Stimulated activated CD8-positive, alpha-beta memory T cell treated with anti-CD3 and anti-CD28 coated beads, Interleukin-7, amount 100 ng/mL, for 1 hour (primary cell): ENCODE measurements around the gene AXL.
"Not testable (repeated sequence)": the region's sequence is repeated elsewhere in the genome, so short reads cannot be mapped to it uniquely, and the experiment has no call there.

Experiments used
- DNase-seq, 2 donors: peaks; one replicate each; pipeline ENCODE4 v3.0.0-alpha.2; 2020; ENCODE audit warnings: low read depth in 2 of 2

AXL gene

DNA sequence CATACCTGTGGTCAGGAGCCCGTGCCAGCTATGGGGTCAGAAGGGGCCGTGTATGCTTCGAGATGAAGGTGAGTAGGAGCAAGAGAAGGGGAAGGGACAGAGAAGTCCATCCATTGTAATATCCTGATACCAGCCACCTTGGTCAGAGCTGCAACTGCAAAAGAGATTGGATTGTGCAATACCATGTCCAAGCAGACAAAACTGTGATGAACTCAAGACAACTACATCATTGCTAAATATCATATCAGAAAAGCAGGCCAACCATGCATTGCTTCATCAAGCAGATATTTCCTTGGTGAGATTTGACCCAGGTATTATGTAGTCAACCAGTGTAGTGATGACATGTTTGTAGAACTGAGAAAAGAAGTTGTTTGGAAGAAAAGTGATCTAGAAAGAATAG is 57.2 kb downstream of the AXL start:
- no peak for DNase-seq

DNA sequence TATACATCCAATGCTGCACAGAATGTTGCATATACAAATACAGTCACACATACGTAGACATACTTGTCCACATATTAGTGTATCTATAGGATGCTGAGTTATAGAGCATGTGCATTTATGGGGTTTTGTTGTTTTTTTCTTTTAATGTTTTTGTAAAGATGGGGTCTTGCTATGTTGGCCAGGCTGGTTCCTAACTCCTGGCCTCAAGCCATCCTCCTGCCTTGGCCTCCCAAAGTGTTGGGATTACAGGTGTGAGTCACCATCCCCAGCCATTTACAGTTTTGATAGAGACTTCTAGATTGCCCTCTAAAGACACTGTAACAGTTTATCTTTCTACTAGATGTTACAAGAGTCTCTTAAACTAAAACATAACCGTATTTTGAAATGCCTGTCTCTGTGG is 59.5 kb downstream of the AXL start:
- no peak for DNase-seq

DNA sequence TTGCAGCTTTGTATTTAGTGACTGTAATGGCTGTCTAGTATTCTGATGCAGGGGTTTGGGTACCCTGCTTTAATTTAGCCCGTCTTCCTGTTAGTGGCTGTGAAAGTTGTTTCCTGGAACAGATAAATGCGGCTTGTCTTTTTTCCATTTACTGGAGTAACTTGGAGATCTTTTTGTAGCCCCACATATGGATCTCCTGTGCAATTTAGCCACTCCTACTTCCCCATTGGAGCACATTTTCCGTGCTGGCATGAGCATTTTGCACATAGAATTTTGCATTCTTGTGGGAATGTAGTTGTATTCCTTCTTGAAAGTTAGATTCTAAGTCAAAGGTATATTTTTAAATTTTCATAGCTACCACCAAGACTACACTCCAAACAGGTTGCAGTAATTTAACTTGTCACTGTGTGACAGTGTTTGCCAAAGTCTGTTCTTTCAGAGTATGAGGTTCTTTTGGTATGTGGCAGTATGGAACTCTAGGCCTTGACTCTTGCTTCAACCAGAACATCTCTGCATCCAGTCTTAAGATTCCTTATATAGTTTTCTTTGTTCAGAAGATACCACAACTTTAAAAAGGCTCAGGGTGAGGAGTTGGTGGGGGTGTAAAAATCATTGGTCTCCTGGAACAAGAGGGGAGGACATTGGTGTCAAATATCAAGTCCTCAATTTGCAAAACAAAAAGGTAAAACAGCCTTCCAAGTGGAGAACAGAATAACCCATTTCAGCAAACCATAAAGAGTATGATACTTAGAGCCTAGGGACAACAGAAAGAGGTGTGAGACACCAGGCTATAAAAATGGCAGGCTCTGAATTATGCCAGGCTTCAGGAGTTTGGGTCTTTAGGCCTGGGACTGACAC is 69.9 kb downstream of the AXL start:
- DNase-seq: no peak

DNA sequence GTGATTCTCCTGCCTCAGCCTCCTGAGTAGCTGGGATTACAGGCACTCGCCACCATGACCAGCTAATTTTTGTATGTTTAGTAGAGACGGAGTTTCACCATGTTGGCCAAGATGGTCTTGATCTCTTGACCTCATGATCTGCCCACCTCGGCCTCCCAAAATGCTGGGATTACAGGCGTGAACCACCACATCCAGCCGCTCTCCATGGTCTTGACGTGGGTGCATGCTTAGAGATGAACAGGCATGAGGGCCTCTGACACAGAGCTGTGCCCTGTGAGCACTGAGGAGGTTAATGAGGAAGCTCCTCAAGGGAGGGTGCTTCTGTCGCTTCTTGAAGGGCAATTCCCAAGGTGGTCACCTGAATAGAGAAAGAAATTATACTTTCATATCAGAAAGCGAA is 70.8 kb downstream of the AXL start:
- not testable (repeated sequence) for DNase-seq

DNA sequence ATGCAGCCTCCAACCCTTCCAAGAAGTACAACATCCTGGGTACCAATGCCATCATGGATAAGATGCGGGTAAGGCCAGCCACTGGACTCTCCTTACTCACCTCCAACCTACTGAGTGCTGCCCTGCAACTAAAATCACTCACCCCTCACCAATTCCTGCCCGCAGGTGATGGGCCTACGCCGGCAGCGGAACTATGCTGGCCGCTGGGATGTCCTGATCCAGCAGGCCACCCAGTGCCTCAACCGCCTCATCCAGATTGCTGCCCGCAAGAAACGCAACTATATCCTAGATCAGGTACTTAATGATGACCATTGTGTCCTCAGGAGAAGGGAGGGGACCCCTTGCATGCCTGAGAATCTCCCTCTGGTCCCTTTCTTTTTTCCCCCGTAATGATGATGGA is 75.4 kb downstream of the AXL start:
- DNase-seq: no peak

DNA sequence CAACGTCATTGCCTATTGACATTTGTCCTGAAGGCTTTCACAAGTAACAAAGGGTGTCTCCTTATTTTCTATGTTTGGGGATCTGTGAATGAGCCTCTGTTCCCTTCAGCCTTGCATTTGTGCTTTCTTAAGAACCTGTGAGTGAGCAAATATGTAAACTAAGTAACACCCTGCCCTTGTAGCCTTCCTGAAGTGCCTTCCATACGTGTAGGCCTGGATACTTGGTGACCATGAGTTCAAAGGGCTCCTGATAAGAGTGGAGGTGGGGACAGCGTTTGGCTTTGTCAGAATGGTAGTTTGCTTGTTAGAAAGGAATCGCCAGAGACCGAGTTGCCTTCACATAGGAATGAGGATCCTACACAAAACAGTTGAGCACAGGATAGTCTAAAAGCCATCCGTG is 76.5 kb downstream of the AXL start:
- DNase-seq: no peak

DNA sequence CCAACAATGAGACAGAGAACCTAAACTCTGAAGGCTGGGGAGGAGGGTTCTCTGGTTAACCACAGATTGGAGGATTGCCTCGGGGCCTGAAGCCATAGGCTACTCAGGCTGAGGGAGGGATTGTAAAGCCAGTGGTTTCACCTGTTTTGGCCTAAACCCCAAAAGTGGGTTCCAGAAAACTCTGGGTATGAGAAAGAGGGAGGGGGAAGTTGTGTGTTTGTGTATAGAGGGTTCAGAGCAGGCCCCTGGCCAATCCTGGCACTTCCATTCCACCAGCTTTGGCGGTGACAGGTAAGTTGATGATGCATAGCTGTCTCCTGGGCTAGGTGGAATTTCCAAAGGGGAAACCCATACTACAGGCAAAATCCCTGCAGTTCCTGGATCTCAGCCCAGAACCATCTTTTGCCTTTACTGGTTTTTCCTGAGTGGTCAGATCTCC is 77.4 kb downstream of the AXL start:
- DNase-seq: no peak

DNA sequence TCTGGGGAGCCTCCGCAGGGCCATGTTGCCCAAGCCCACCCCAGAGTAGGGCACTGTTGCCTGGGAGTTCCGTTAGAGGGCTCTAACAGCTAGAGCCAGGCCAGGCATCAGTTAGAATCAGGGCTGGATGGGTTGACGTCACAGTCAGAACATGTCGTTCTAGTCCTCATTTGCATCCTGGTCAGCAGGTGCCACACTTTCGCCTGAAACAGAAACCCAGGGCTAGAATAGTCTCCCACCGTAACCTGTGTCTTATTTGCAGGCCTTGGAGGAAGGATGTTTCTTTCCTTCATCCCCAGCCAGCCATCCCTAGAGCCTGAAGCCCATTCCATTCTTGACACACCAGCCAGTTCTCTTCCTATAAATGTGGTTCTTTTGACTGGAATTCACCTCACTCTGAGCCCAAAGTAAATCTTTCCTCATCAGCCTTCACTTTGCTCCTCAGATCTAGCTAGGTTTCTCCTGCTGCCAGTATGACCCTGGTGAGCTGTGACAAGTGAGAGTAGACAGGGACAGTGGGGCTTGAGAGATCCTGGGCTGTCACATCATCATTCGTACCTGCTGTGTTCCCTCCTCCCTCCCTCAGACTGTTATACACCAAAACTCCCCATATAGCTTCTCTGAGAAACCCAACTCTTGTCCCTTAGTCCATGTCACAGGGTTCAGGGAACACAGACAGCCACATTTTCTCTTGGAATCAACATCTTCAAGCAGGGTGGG is 78.8 kb downstream of the AXL start:
- no peak for DNase-seq

DNA sequence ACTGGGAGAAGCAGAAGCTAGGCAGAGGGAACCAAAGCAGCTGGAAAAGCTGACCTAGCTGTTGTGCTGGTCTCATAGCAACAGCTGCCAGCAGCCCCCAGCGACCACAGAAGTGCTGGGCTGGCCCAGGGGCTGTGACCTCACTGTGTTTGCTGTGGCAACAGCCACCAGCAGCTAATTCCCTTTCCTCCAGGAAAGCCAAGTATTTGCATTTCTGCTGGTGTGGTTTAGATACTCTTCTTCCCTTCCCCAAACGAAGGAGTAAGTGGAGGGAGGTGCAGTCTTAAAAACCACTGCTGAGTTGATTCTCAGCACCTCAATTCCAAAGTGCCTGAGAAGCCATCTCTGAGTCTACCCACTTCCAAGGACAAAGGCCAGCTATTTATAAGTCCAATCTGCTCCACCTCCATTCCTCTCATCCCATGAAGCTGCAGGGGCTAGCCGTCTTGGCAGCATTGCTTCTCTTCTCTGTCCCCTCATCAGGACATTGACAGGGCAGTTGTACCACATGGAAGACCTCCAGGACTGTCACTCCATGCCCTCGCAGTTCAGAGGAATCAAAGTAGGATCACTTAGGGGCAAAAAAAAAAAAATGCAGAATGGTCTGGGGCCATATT is 79.4 kb downstream of the AXL start:
- DNase-seq: peak; percentile 33 to 34

DNA sequence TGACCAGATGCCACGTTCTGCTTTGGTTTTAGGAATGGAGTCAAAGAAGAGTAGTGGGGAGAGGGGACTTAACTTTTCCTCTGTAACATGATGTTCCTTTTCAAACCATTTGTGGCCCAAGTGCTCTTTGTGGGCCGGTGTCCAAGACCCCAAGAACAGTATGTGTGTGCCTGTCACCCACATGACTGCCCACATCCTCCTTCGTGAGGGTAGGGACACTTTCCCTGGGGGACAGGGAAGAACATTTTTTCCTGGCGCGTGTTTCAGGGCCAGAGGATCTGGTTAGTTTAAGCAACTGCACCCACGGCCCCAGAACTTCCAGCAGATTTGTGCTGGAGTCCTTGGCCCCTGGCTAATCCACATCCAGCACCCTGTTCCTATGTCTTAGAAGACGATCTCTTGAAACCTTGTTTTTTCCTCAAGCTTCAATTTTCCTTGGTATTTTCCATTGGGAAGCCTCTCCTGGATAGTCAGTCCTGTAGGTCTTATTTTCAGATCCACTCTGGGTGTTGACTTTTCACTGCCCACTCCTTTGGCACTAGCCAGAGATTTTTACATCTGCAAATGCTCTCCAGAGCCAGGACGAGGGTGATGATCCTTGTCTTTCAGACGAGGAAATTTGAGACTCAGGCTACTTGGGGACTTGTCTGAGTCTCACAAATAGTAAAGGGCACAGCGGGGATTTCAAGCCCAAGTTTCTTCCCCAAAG is 80.2 kb downstream of the AXL start:
- DNase-seq: no peak

DNA sequence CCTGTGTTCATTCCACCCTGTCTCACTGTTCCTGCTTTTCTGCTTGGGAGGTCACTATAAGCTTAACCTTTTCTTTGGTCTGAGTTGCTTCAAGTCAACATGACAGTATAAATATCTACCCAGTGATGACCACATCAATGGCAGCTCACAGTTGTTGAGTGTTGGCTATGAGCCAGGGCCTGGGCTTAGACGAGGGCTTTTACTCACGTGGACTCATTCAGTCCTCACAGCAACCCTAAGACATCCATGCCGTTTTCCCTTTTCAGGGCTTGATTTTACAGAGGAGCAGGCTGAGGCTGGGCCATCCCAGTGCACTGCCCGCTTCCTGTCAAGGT is 80.7 kb downstream of the AXL start:
- no peak for DNase-seq

DNA sequence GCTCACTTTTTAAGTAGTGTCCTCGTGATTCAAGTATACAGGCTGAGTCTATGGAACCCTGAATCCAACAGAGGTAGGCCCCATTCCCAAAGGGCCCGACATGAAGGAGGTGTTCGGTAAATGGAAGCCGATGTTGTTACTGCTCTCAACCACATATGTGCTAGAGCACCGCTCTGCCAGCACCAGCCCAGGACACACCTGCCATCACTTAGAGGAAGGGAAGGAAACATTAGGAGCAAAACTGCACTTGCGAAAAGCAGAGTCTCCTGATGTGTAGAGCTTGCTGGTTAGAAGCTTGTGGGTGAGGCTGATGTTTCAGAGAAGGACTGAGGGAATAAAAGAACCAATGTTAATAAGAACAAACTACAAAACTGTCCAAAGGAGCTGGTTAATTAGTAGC is 81.5 kb downstream of the AXL start:
- no peak for DNase-seq

DNA sequence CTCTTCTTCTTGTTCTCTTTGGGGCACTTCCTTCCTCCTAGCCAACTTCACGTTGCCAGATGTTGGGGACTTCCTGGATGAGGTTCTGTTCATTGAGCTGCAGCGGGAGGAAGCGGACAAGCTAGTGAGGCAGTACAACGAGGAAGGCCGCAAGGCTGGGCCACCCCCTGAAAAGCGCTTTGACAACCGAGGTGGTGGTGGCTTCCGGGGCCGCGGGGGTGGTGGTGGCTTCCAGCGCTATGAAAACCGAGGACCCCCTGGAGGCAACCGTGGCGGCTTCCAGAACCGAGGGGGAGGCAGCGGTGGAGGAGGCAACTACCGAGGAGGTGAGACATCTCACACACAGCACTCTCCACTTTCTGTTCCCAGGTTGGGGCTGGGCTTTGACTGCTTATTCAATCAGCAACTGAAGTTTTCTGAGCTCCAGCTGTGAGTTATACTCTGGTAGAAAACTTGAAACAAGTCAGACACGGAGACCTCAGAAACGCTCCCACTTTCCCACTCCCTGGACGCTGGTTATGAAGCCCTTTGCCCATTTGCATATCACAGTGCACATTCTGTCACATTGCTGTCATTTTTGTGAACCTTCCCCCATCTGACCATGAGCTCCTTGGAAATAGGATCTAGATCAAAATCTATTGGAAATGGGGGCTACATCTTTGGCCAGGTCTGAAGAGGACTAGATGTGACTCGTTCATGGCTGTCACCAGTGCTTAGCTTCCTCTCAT is 83.8 kb downstream of the AXL start:
- peak in 1 of 2 donors; percentile 38 for DNase-seq

DNA sequence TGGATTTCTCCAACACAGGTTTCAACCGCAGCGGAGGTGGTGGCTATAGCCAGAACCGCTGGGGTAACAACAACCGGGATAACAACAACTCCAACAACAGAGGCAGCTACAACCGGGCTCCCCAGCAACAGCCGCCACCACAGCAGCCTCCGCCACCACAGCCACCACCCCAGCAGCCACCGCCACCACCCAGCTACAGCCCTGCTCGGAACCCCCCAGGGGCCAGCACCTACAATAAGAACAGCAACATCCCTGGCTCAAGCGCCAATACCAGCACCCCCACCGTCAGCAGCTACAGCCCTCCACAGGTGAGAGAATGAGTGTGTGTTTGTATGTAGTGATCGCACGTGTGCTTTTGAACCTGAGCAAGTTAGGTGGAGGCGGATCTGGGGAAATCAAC is 84.9 kb downstream of the AXL start:
- DNase-seq: no peak

DNA sequence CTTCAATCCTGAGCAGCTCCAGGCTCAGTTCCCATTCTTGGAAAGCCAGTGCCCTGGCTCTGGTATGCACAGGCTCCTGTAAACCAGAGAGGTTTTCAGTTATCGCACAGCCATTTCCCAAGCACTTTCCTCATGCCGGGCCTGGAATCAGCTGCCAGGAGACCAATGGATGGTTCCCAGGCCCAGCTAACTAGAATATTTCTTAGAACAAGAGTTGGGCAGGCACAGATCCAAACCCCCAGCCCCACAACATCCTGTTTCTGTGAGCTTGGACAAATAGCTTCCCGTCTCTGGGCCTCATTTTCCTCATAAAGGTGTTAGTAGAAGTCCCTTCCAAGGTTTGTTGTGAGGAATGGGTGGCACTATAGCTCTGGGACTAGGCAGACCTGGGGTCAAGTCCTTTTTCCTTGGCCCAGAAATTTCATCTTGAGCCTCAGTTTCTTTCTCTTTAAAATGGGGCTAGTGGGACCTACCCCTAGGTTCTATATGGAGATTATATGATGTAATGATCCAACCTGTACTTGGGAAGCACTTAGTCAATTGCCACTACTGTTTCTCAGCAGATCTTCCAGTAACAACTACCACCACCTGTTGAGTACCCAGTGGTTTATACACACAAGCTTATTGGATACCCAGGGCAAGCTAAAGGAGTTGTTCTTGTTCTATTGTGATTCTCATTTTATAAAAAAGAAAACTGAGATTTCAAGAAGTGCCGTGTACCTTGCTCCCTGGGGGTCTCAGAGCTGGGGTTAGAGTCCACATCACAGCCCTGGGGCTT is 85.9 kb downstream of the AXL start:
- no peak for DNase-seq

DNA sequence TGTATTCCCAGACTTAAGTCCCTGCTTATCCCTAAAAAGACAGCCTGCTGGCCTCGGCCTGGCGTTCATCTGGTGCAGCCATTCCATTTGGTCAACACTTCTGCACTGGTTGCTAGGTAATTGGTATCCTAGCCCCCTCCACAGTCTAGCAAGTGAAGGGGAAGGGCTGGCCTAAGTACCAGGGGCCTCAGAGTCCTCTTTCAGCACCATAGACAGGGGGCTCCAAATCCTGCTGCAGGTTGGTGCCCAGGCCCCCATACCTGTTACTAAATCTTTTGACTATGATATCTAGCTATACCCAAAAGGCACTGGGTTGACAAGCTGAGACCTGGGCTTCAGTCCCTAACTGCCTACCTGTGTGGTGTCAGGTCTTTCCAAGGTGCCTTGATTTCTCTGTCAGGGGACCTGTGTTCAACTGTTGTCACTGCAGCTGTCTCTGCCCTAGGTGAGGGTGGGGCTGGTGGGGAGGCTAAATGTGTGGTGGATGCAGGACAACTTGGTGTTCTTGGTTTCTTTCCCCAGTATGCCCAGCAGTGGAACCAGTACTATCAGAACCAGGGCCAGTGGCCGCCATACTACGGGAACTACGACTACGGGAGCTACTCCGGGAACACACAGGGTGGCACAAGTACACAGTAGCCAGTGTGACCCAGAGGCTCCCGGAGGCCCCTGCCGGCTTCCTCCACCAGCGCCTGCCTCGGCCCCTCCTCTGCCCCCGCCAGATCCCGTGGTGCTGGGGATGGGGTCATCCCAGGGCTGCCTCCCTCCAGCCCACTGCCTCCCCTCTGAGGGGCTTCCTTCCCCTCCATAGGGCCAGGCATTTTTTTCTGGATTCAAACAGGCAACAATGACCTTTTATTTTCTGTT is 87.1 kb downstream of the AXL start:
- DNase-seq: no peak

DNA sequence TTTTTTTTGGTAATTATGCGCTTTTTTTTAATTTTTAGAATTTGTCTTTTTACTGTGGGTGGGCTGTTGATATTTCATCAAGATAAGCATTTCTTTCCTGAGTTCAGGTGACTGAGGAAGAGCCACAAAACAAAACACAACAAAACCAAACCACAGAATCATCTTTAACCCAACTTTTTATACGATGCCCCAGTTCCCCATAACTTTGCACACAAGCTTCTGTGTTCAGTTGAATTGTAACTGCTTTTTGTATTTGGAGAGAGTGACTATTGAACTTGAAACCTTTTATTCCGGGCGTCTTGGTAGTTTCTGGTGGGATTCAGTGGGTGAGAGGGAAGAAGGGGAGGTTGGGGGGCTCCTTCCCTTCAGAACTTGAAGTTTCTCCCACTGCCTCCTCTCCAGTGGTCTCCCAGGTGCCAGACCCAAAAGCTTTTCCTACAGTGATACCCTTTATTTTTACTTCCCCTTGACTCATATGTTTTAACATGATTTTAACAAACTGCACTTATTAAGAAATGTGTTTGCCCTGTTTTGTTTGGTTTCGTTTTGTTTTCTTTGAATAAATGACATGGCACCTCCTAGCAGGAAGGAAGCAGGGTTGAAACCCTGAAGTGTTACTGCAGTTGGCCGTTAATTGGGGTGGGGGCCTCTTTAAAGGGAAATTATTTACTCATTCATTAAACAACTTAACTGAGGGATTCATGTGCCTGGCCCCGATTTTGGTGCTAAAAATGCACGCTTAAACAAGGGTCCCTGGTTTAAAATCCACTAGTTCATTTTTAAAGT is 88.3 kb downstream of the AXL start:
- no peak for DNase-seq

DNA sequence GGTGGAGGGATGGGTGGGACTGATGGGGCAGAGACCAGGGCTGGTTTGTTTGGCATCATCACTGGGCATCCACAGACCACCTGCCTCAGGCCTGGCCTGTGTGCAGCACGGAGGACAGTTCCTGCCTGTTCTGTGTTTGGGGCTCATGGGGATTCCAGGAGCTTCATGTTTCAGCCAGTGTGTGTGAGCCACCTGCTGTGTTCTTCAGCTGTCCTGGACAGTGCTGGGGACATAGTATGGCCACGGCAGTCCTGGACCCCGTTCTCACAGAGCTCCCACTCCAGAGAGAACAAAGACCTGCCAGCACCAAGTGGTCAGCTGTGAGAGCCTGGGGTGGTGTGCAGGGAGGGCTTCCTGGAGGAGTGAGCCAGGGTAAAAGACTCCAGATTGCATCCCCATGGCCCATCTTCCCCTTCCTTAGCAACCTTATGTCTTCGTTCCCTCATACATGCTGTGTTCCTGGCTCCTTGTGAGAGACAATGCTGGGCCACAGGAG is 89.0 kb downstream of the AXL start:
- DNase-seq: no peak
